Activated CD4-positive, alpha-beta T cell treated with anti-CD3 and anti-CD28 coated beads, Interleukin-2, amount 10 ng/mL, durations not matched to agents 7 days and 5 days (primary cell): ENCODE results near the gene RORB. TPM values are rescaled to one million over a fixed set of nuclear protein-coding genes. Genes with fewer than 3 reads are reported as not detected.

Source experiments
- CTCF ChIA-PET: fragments of 350-600 bp; sonication (Branson Sonifier 250); formaldehyde crosslinking; loops from one replicate; lab custom pipeline; 2021; ENCODE audit warnings: antibody characterized with exemption; lab: Charles Lee
- POLR2A ChIA-PET: fragments of 350-600 bp; sonication (Branson Sonifier 250); formaldehyde crosslinking; loops from one replicate; lab custom pipeline; 2021; ENCODE audit warnings: antibody characterized with exemption; lab: Charles Lee
- DNase-seq: peaks from one replicate; pipeline ENCODE4 v3.0.0-alpha.2; 2020
- H3K27ac Mint-ChIP-seq: one replicate; pipeline ENCODE4 v1.8.0; 2021; ENCODE audit warnings: mild to moderate bottlenecking, moderate library complexity, mixed read lengths
- H3K27me3 Mint-ChIP-seq: one replicate; pipeline ENCODE4 v1.8.0; 2021; ENCODE audit warnings: mixed read lengths
- H3K36me3 Mint-ChIP-seq: one replicate; pipeline ENCODE4 v1.8.0; 2021; ENCODE audit warnings: low read depth, mixed read lengths
- H3K4me1 Mint-ChIP-seq: one replicate; pipeline ENCODE4 v1.8.0; 2021; ENCODE audit warnings: mixed read lengths
- H3K4me3 Mint-ChIP-seq: one replicate; pipeline ENCODE4 v1.8.0; 2021; ENCODE audit warnings: mild to moderate bottlenecking, moderate library complexity, mixed read lengths
- H3K9me3 Mint-ChIP-seq: one replicate; pipeline ENCODE4 v1.8.0; 2021; ENCODE audit warnings: mixed read lengths
- total RNA-seq, 2 experiments: library from RNA; stranded (reverse); gene quantifications; one replicate each; pipeline ENCODE4 v1.2.3, GENCODE V29; 2021

RORB gene
- total RNA-seq, 2 experiments from 2014 or later, result not detected

- CTCF ChIA-PET, result no interaction called here
- no peak for DNase-seq
- Mint-ChIP-seq H3K4me3 (peak overlapping the region; percentile 51), H3K36me3 (no peaks in the 10 kb centered on the region), H3K4me1 (peaks cover 25% of the 10 kb centered on the region), H3K27ac (no peak overlapping the region), H3K27me3 (peaks cover 66% of the 10 kb centered on the region), H3K9me3 (no peaks in the 10 kb centered on the region)
- POLR2A ChIA-PET, result no interaction called here
Observed at GRCh38 chr9:74498621-74499095, 1.5 kb downstream of the RORB start.

GRCh38 chr9:74499111-74499601 lies 2.0 kb downstream of the RORB start:
- CTCF ChIA-PET, result no interaction called here
- no peaks in the 10 kb centered on the region for H3K36me3 Mint-ChIP-seq
- H3K4me3 Mint-ChIP-seq, result peak overlapping the region; percentile 7
- H3K27ac Mint-ChIP-seq, result no peak overlapping the region
- peaks cover 65% of the 10 kb centered on the region for H3K27me3 Mint-ChIP-seq
- H3K9me3 Mint-ChIP-seq, result no peaks in the 10 kb centered on the region
- peaks cover 25% of the 10 kb centered on the region for H3K4me1 Mint-ChIP-seq
- POLR2A ChIA-PET, result no interaction called here
- no peak for DNase-seq

DNA sequence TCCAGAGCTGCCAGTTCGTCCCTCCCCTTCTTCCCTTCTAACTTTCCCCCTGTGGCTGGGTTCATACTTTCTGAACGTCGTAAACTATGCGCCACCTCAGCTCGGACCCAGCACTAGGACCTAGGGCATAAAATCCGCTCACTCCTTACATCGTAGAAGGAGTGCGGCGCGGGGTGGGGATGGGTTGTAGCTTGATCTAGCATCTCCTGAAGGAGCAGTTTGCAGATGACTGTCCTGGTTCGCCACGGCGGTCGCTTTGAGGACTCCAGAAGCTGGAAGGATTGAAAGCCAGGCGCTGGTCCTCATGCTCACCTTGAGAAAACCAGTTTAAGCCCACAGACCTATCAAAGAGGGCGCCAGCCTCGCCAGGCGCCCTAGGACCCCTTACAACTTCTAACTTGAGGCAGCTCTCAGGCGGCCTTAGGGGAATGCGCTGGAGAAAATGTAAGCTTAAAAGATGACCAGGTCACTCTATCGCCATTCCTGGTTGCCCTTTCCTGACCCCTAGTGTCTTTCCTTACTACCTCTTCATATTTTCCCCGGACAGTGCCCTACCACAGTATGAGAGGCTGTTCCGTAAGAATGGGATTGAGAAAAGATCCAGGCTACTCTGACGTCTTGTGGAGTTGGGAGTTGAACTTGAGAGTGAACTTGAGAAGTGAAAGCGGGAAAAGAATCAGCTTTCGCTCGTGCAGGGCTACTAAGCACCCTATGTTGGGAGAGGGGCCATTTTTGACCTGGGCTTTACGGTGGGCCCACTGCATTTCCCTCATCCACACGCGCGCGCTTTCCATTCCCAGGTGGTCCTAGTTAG lies 2.8 kb downstream of the RORB start:
- Mint-ChIP-seq H3K4me1 (peaks cover 25% of the 10 kb centered on the region), H3K9me3 (no peaks in the 10 kb centered on the region), H3K27ac (no peak overlapping the region), H3K36me3 (no peaks in the 10 kb centered on the region), H3K27me3 (peaks cover 59% of the 10 kb centered on the region), H3K4me3 (peak overlapping the region; percentile 7)
- ChIA-PET POLR2A (no interaction called here), CTCF (no interaction called here)
- no peak for DNase-seq

DNA sequence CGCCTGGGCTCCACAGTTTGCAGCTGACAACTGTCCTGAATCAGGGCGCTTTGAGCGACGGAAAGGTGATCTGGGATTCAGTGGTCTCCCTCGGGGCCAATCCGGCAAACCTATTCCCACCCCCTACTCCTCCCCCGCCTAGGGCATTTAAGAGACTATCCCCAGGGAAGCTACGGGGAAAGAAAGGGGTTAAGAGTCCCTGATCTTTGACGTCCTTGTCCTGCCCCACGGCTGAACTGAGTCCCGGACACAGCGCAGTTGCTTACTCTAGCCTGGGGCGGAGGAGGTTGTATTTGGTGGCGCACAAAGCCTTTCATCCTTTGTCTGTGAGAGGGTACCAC lies 3.4 kb downstream of the RORB start:
- ChIA-PET CTCF (no interaction called here), POLR2A (no interaction called here)
- Mint-ChIP-seq H3K27ac (no peak overlapping the region), H3K4me3 (no peak overlapping the region), H3K4me1 (peaks cover 25% of the 10 kb centered on the region), H3K27me3 (peaks cover 57% of the 10 kb centered on the region), H3K9me3 (no peaks in the 10 kb centered on the region), H3K36me3 (no peaks in the 10 kb centered on the region)
- no peak for DNase-seq

- ChIA-PET CTCF (no interaction called here), POLR2A (no interaction called here)
- Mint-ChIP-seq H3K36me3 (no peaks in the 10 kb centered on the region), H3K27ac (no peak overlapping the region), H3K4me3 (no peak overlapping the region), H3K27me3 (peaks cover 52% of the 10 kb centered on the region), H3K4me1 (peaks cover 25% of the 10 kb centered on the region), H3K9me3 (no peaks in the 10 kb centered on the region)
- DNase-seq, result no peak
Observed at GRCh38 chr9:74501570-74501969, 4.4 kb downstream of the RORB start.

DNA sequence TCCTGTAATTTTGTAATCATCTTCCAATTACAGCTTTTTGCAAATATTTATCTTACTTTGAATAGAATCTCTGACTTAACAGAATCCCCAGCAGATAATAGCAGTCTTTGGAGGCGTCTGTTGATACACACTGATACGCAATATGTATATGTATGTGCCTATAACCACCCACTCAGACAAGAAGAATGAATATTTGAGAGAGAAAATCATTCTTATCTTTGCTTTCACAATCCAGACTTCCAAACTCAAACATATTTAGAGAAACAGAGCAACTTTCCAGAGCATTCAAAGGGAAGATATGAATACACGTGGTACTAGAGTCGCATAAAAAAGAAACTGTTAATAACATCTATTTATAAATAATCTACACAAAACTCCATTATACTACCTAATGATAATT lies 6.1 kb downstream of the RORB start:
- H3K27me3 Mint-ChIP-seq, result peaks cover 37% of the 10 kb centered on the region
- DNase-seq, result no peak
- peaks cover 16% of the 10 kb centered on the region for H3K4me1 Mint-ChIP-seq
- H3K4me3 Mint-ChIP-seq, result no peak overlapping the region
- H3K9me3 Mint-ChIP-seq, result no peaks in the 10 kb centered on the region
- CTCF ChIA-PET, result no interaction called here
- H3K36me3 Mint-ChIP-seq, result no peaks in the 10 kb centered on the region
- POLR2A ChIA-PET, result no interaction called here
- H3K27ac Mint-ChIP-seq, result no peak overlapping the region

DNA sequence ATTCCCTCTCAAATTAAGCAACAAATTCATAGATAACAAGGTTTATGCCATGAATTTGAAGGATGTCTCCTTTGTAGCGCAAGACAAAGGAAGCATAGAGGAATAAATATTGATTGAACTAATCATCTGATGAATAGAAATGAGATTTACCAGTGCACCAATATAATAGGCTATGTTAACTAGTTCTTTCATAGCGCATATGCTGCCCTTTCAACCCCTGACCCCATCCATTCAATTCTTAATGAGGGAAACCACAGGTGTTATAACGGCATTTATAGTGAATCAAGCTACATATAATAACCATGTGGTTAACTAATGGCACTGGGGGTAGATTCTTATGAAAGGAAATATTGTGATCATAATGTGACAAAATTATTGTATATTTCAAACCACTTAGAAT lies 6.5 kb downstream of the RORB start:
- POLR2A ChIA-PET, result no interaction called here
- H3K4me1 Mint-ChIP-seq, result peaks cover 14% of the 10 kb centered on the region
- no peak for DNase-seq
- no peaks in the 10 kb centered on the region for H3K9me3 Mint-ChIP-seq
- H3K27ac Mint-ChIP-seq, result no peak overlapping the region
- no peaks in the 10 kb centered on the region for H3K36me3 Mint-ChIP-seq
- peaks cover 35% of the 10 kb centered on the region for H3K27me3 Mint-ChIP-seq
- CTCF ChIA-PET, result no interaction called here
- no peak overlapping the region for H3K4me3 Mint-ChIP-seq

DNA sequence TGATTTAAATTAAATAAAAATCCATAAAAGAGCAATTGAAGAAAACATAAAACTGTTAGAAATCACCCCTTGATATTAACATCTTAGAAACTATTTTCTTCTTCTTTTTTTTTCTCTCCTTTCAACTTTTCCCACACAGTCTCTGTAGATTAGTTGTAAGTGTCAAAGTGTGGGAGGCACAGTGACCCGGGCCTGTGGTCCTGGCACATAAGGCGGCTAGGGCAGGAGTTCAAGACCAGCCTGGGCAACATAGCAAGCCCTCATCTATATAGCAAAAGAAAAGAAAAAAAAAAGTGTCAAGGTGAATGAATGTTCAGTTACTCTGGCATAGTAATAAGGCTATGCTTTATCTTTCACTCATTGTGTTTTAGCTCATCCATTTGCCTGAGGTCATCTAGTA lies 14.2 kb downstream of the RORB start:
- DNase-seq, result no peak
- no peaks in the 10 kb centered on the region for H3K9me3 Mint-ChIP-seq
- ChIA-PET CTCF (no interaction called here), POLR2A (no interaction called here)
- peaks cover 2% of the 10 kb centered on the region for H3K27me3 Mint-ChIP-seq
- H3K4me1 Mint-ChIP-seq, result no peaks in the 10 kb centered on the region
- H3K27ac Mint-ChIP-seq, result no peak overlapping the region
- H3K4me3 Mint-ChIP-seq, result no peak overlapping the region
- H3K36me3 Mint-ChIP-seq, result no peaks in the 10 kb centered on the region

DNA sequence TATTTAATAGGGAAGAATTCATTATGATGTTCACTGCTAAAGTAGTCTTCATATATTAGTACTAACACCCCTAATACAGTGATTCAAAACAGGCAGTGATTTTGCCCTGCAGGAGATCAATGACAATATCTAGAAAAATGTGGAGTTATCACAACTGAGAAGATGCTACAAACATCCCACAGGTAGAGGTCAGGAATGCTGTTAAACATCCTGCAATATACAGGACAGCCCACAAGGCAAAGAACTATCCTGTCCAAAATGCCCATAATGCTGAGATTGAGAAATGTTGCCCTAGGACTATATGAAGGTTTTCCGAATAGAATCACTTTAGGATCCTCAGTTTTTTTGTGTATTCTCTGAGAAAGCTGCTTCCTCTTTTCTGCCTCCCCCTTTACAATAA lies 15.3 kb downstream of the RORB start:
- no peaks in the 10 kb centered on the region for H3K36me3 Mint-ChIP-seq
- H3K9me3 Mint-ChIP-seq, result no peaks in the 10 kb centered on the region
- no peak overlapping the region for H3K27ac Mint-ChIP-seq
- ChIA-PET CTCF (no interaction called here), POLR2A (no interaction called here)
- DNase-seq, result no peak
- peaks cover 2% of the 10 kb centered on the region for H3K27me3 Mint-ChIP-seq
- H3K4me3 Mint-ChIP-seq, result no peak overlapping the region
- no peaks in the 10 kb centered on the region for H3K4me1 Mint-ChIP-seq

DNA sequence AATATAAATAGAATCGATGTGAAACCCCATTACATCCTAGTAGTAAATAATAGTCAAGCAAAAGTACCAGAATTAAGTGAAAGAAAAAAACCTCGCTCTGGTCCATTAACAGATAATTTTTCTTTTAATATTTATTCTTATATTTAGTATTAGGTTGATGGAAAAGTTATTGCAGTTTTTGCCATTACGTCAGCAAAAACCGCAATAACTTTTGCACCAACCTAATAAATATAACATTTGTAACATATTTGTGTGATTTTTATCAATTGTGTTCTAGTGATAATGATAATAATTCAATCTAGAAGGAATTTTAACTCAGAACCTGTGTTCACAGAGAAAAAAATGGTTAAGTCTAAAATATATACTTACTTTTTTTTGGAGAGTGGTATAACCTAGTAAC lies 16.1 kb downstream of the RORB start:
- CTCF ChIA-PET, result no interaction called here
- H3K27ac Mint-ChIP-seq, result no peak overlapping the region
- no peak overlapping the region for H3K4me3 Mint-ChIP-seq
- DNase-seq, result no peak
- H3K27me3 Mint-ChIP-seq, result peaks cover 2% of the 10 kb centered on the region
- no peaks in the 10 kb centered on the region for H3K9me3 Mint-ChIP-seq
- POLR2A ChIA-PET, result no interaction called here
- H3K4me1 Mint-ChIP-seq, result no peaks in the 10 kb centered on the region
- no peaks in the 10 kb centered on the region for H3K36me3 Mint-ChIP-seq

DNA sequence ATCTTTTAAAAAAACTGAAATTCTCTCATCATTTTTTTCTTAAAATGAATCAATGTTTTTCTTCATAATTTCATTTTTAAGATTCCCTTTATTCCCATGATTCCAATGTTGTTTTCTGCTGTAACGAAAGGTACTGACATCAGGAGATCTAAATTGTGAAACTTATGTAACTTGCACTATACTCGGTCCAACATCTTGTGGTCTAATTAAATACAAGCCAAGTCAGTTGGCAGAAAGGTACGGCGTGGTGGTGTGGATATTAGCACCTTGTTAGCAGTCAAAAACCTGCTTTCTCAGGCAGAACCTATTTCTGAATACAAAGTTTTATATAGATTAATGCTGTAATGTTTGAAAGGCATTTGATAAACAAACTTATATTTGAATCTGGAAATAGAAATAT lies 20.1 kb downstream of the RORB start:
- Mint-ChIP-seq H3K4me1 (no peaks in the 10 kb centered on the region), H3K4me3 (no peak overlapping the region), H3K9me3 (no peaks in the 10 kb centered on the region), H3K27ac (no peak overlapping the region), H3K36me3 (no peaks in the 10 kb centered on the region), H3K27me3 (peaks cover 2% of the 10 kb centered on the region)
- DNase-seq, result no peak
- ChIA-PET POLR2A (no interaction called here), CTCF (no interaction called here)

DNA sequence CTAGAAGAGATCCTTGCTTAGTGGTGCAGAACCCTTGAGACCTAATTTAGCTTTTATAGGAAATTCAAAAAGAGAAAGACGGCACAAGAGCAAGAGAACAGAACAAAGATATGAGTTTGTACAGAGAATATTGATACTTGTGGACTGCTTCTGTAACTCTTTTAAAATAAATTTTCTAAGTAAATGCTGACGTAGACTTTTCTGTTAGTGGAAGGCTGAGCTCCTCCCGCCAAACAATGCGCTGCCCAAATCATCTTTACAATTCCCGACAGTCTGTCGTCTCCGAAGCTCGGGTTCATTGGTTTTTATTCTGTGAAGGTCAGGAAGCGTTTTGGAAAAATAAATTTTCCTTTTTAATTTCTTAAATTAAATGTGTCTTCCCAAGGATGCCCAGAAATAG lies 22.3 kb downstream of the RORB start:
- no peak overlapping the region for H3K4me3 Mint-ChIP-seq
- no peaks in the 10 kb centered on the region for H3K4me1 Mint-ChIP-seq
- H3K27me3 Mint-ChIP-seq, result peaks cover 2% of the 10 kb centered on the region
- no peaks in the 10 kb centered on the region for H3K36me3 Mint-ChIP-seq
- H3K9me3 Mint-ChIP-seq, result no peaks in the 10 kb centered on the region
- POLR2A ChIA-PET, result no interaction called here
- no peak for DNase-seq
- H3K27ac Mint-ChIP-seq, result no peak overlapping the region
- CTCF ChIA-PET, result no interaction called here

GRCh38 chr9:74521009-74521408 lies 23.9 kb downstream of the RORB start:
- Mint-ChIP-seq H3K4me1 (no peaks in the 10 kb centered on the region), H3K27me3 (no peaks in the 10 kb centered on the region), H3K4me3 (no peak overlapping the region), H3K27ac (no peak overlapping the region), H3K9me3 (no peaks in the 10 kb centered on the region), H3K36me3 (no peaks in the 10 kb centered on the region)
- ChIA-PET CTCF (no interaction called here), POLR2A (no interaction called here)
- no peak for DNase-seq

- Mint-ChIP-seq H3K36me3 (no peaks in the 10 kb centered on the region), H3K4me1 (no peaks in the 10 kb centered on the region), H3K9me3 (no peaks in the 10 kb centered on the region), H3K27ac (no peak overlapping the region), H3K4me3 (no peak overlapping the region), H3K27me3 (no peaks in the 10 kb centered on the region)
- ChIA-PET POLR2A (no interaction called here), CTCF (no interaction called here)
- DNase-seq, result no peak
Observed at GRCh38 chr9:74524289-74524688, 27.2 kb downstream of the RORB start.
